HCT116 (cell line): ENCODE measurements around the gene ORAI1.

Experiments
- POLR2AphosphoS5 ChIP-seq: IDR thresholded peaks from 2 replicates; pipeline ENCODE4 v1.6.1; 2011; ENCODE audit warnings: mild to moderate bottlenecking, low read depth, low read length, moderate library complexity
- TF ChIP-seq, protein P1 (sequence below), 3 experiments: fragments of 200-600 bp in 1 of 3; sonication (generic) in 1 of 3; IDR thresholded peaks in 2 of 3; conservative IDR thresholded peaks in 1 of 3; 2 replicates each; pipeline ENCODE4 v1.5.1; 2012 to 2017; ENCODE audit warnings: low read depth in 2 of 3, low read length in 2 of 3, antibody characterized with exemption in 1 of 3, borderline replicate concordance in 1 of 3, control low read depth in 1 of 3, mild to moderate bottlenecking in 1 of 3, mixed read lengths in 1 of 3, mixed run types in 1 of 3, moderate library complexity in 1 of 3; ENCODE audit not compliant: insufficient read depth in 1 of 3

DNA sequence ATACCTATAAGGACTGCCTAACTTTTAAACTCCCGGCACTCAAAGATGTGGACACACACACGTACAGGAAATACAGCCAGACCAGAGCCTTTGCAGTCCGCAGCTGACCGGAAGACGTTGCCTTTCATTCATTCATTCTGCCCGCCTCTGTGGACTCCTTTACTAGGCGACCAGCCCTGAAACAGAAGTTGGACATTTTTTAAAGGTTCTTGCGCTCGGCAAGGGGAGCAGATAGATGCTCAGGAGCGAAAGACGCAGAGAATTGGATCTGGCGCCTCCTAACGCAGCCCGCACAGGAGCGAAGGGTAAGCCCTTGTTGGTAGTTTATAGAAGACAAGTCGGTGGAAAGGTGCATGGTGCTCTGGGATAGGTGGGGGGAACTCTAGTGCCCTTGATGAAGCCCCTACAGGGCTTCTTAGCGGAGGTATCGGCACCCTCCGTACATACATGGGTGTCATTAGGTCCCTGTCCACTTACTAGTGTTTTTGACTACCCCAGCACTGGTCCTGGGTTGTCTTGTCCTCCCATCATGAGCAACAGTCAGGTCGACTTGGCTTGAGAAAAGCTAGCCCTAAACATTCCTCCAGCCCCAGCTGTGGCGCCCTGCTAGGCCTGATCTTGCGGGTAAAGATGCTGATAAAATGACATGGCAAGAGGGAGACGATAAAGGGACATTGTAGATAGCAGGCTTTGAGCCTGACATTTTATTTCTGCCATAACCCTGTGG, 45.2 kb upstream of the ORAI1 start, which contains the start of gene KDM2B:
- TF ChIP-seq POLR2AphosphoS5 = no peak
- TF ChIP-seq, protein P1, sequence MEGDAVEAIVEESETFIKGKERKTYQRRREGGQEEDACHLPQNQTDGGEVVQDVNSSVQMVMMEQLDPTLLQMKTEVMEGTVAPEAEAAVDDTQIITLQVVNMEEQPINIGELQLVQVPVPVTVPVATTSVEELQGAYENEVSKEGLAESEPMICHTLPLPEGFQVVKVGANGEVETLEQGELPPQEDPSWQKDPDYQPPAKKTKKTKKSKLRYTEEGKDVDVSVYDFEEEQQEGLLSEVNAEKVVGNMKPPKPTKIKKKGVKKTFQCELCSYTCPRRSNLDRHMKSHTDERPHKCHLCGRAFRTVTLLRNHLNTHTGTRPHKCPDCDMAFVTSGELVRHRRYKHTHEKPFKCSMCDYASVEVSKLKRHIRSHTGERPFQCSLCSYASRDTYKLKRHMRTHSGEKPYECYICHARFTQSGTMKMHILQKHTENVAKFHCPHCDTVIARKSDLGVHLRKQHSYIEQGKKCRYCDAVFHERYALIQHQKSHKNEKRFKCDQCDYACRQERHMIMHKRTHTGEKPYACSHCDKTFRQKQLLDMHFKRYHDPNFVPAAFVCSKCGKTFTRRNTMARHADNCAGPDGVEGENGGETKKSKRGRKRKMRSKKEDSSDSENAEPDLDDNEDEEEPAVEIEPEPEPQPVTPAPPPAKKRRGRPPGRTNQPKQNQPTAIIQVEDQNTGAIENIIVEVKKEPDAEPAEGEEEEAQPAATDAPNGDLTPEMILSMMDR (IDR thresholded peaks at IDR 0.05 in 2 of 3, conservative IDR thresholded peaks at IDR 0.05 in 1 of 3; ENCODE audit: borderline replicate concordance in 1 of 3, insufficient read depth in 1 of 3, low read depth in 2 of 3, low read length in 2 of 3) = no peak
